A673 (cell line): ENCODE data around the gene DHRS13. TPM values are rescaled to one million over a fixed set of nuclear protein-coding genes. Genes with fewer than 3 reads are reported as not detected.

ENCODE experiments used
- BruUV-seq: library from RNA; stranded (reverse); fragments of 400-500 nt; replicated peaks from 2 replicates; lab custom pipeline; 2021; lab: Mats Ljungman, UMichigan
- CTCF ChIA-PET: fragments of 300-600 bp; sonication (Branson Sonifier 250); formaldehyde crosslinking; loops from one replicate; lab custom pipeline; 2022; ENCODE audit warnings: antibody characterized with exemption; lab: Charles Lee
- POLR2A ChIA-PET: fragments of 300-600 bp; sonication (Branson Sonifier 250); formaldehyde crosslinking; loops from one replicate; lab custom pipeline; 2022; ENCODE audit warnings: antibody characterized with exemption; ENCODE audit not compliant: low non-redundant PET; lab: Charles Lee
- DNase-seq: peaks from one replicate; pipeline ENCODE4 v3.0.0-alpha.2; 2015; ENCODE audit warnings: low spot score
- H3K27ac ChIP-seq: fragments of 200-600 bp; sonication (generic); 2 replicates; pipeline ENCODE4 v1.5.1; 2016; ENCODE audit warnings: mixed run types, low read depth, mild to moderate bottlenecking, mixed read lengths, antibody characterized with exemption, low read length; ENCODE audit not compliant: poor library complexity, severe bottlenecking
- H3K27me3 ChIP-seq: fragments of 200-600 bp; sonication (generic); replicated peaks from 2 replicates; pipeline ENCODE4 v1.6.1; 2017; ENCODE audit warnings: mixed run types, low read depth, mild to moderate bottlenecking, mixed read lengths, antibody characterized with exemption, low read length; ENCODE audit not compliant: insufficient read depth, poor library complexity
- H3K36me3 ChIP-seq: fragments of 200-600 bp; sonication (generic); 2 replicates; pipeline ENCODE4 v1.6.1; 2016; ENCODE audit warnings: mixed run types, mild to moderate bottlenecking, mixed read lengths, antibody characterized with exemption, low read length; ENCODE audit not compliant: insufficient read depth, poor library complexity, severe bottlenecking
- H3K4me1 ChIP-seq: fragments of 200-600 bp; sonication (generic); 2 replicates; pipeline ENCODE4 v1.6.1; 2017; ENCODE audit warnings: mixed run types, mild to moderate bottlenecking, mixed read lengths, antibody characterized with exemption, low read length; ENCODE audit not compliant: insufficient read depth, poor library complexity, severe bottlenecking
- H3K4me3 ChIP-seq: fragments of 200-600 bp; sonication (generic); 2 replicates; pipeline ENCODE4 v1.5.1; 2016; ENCODE audit warnings: low read depth, mixed run types, mild to moderate bottlenecking, mixed read lengths, low read length; ENCODE audit not compliant: poor library complexity, severe bottlenecking
- H3K9me3 ChIP-seq: fragments of 200-600 bp; sonication (generic); 2 replicates; pipeline ENCODE4 v1.6.1; 2016; ENCODE audit warnings: mixed run types, low read depth, mild to moderate bottlenecking, mixed read lengths, antibody characterized with exemption, low read length; ENCODE audit not compliant: poor library complexity, severe bottlenecking
- CTCF ChIP-seq: fragments of 300-800, 200-600 bp; sonication (generic); conservative IDR thresholded peaks from 2 replicates; pipeline ENCODE4 v1.5.1; 2017; ENCODE audit warnings: low read depth, mild to moderate bottlenecking, antibody characterized with exemption, low read length, moderate library complexity, mixed read lengths
- EZH2 ChIP-seq: fragments of 200-600 bp; sonication (generic); IDR thresholded peaks from 2 replicates; pipeline ENCODE4 v1.6.1; 2017; ENCODE audit warnings: borderline replicate concordance, low read depth, mild to moderate bottlenecking, mixed read lengths, antibody characterized with exemption, low read length; ENCODE audit not compliant: poor library complexity, severe bottlenecking
- intact Hi-C: fragments of 100-400 bp; cut with micrococcal nuclease; formaldehyde crosslinking; loops from one replicate; pipeline ENCODE4 v1.10.0; 2022; ENCODE audit not compliant: unreplicated experiment
- total RNA-seq: library from RNA; stranded (reverse); gene quantifications from 2 replicates; pipeline ENCODE4 v1.2.3, GENCODE V29; 2021

Gene DHRS13
- total RNA-seq, 1 experiment from 2014 or later = 41.9 TPM

GRCh38 chr17:28918295-28918694, 15.4 kb upstream of the DHRS13 start:
- no TSS peak for BruUV-seq
- TF ChIP-seq EZH2 (no peak), CTCF (no peak)
- H3K9me3 ChIP-seq = no peaks in the 10 kb centered on the region
- no peak for DNase-seq
- intact Hi-C loops = no loop called here
- H3K4me1 ChIP-seq = no peaks in the 10 kb centered on the region
- no peaks in the 10 kb centered on the region for H3K27me3 ChIP-seq
- no peak overlapping the region for H3K4me3 ChIP-seq
- ChIA-PET POLR2A (no interaction called here), CTCF (interaction anchor here (1.1 kb wide), 1 partner anchor 191 kb away, joined by 3 read pairs; no protein-coding TSS in a partner anchor)
- H3K27ac ChIP-seq = peak overlapping the region; percentile 19
- H3K36me3 ChIP-seq = peaks cover 95% of the 10 kb centered on the region

- Histone ChIP-seq H3K27me3 (no peaks in the 10 kb centered on the region), H3K4me1 (no peaks in the 10 kb centered on the region), H3K9me3 (no peaks in the 10 kb centered on the region), H3K27ac (peak overlapping the region; percentile 19), H3K36me3 (peaks cover 95% of the 10 kb centered on the region), H3K4me3 (no peak overlapping the region)
- DNase-seq = no peak
- intact Hi-C loops = loop anchor here (2.0 kb wide), 1 partner anchor 193 kb away; no protein-coding TSS in a partner anchor
- no peak for TF ChIP-seq CTCF
- TF ChIP-seq EZH2 = no peak
- BruUV-seq = no TSS peak
- ChIA-PET CTCF (interaction anchor here (2.3 kb wide), 1 partner anchor 191 kb away, joined by 13 read pairs; the partner anchor contains the start of gene TLCD1), POLR2A (no interaction called here)
These were observed 14.6 kb upstream of the DHRS13 start for GRCh38 chr17:28917465-28917864.

DNA sequence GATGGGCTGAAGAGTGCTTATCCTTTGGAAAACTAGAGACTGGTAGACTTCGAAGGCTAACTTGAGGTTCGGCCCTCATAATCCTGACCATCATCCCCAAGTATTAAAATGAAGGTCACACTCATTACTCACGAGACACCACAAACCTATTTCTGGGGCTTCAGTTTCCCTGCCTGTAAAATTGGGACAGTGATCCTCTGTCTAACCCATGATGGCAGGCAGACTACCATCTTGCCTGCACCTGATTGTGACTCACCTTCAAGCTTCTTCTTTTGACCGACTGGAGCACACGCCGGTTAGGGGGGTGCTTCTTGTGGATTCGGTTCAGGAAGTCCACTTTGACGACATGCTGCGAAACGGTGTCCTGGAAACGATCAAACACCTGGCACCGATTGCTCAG, 14.2 kb upstream of the DHRS13 start:
- H3K4me3 ChIP-seq = no peak overlapping the region
- TF ChIP-seq CTCF = no peak
- no peak for TF ChIP-seq EZH2
- DNase-seq = no peak
- BruUV-seq = no TSS peak
- peaks cover 95% of the 10 kb centered on the region for H3K36me3 ChIP-seq
- intact Hi-C loops = loop anchor here (2.0 kb wide), 1 partner anchor 192 kb away; no protein-coding TSS in a partner anchor
- H3K9me3 ChIP-seq = no peaks in the 10 kb centered on the region
- ChIA-PET CTCF (interaction anchor here (0.9 to 2.3 kb wide), 2 partner anchors 154 to 190 kb away, joined by 4 to 13 read pairs; partner anchors contain the start of gene TLCD1), POLR2A (interaction anchor here (0.6 kb wide), 1 partner anchor 195 kb away, joined by 8 read pairs; no protein-coding TSS in a partner anchor)
- no peaks in the 10 kb centered on the region for H3K27me3 ChIP-seq
- no peaks in the 10 kb centered on the region for H3K4me1 ChIP-seq
- no peak overlapping the region for H3K27ac ChIP-seq
